GM19240 (cell line): ENCODE measurements around the gene OR2AE1.

Source experiments
- DNase-seq: peaks from one replicate; pipeline ENCODE4 v3.0.0; 2011; ENCODE audit warnings: low spot score; ENCODE audit not compliant: insufficient read length

The OR2AE1 gene

GRCh38 chr7:99860281-99861127 is 16.3 kb downstream of the OR2AE1 start:
- no peak for DNase-seq

GRCh38 chr7:99855236-99855635 is 21.6 kb downstream of the OR2AE1 start:
- DNase-seq: no peak

DNA sequence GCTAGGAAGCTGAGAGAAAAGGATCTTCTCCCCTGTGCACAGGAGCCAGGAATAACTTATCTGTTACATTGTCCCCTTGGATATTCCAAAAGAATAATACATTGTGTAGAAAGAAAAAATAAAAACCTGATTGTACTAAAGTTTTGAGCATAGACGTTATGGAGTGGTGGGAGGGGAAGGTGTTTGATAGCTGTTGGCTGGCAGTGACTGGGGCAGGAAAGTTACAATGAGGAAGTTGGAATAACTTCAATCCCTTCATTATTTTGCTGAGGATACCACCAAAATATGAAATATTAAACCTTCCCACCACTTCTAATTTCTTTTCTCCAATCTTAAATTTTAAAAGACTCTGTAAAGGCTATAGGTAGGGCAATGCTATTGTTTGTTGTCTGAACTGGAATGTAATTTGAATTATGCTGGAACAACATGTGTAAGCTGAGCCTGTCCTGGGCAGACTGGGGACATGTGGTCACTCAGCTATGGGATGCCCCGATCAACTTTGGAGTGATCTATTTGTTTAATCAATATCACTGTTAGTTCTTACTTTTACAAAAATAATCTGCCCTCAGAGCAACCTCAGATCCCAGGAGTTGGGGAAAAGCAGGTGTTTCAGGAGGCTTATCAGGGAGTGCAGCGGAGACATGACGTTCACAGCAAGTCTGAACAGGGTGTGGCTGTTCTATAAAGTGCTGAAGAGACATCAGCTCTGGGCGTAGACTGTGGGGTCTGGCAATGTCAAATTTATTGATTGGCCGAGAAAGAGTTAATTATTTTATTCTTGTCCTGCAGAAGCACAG is 28.2 kb downstream of the OR2AE1 start:
- DNase-seq: no peak

DNA sequence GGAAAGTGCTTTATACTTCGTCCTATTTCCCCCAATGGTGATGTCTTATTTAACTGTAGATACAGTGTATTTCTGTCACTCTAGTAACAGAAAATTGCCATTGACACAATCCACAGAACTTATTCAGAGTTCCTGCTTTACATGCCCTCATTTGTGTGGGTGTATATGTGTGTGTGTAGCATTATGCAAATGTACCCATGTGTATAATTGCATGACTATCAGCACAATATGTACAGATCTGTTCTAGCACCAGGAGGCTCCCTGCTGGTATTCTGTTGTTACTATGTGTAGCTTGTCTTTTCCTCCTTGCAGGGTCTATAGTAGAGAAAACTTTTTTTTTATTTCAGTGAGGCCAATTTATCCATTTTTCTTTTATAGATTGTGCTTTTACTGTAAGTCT is 32.5 kb downstream of the OR2AE1 start:
- no peak for DNase-seq

- no peak for DNase-seq
These were observed 33.0 kb downstream of the OR2AE1 start for GRCh38 chr7:99843808-99844207.

GRCh38 chr7:99842926-99843325 is 33.9 kb downstream of the OR2AE1 start:
- no peak for DNase-seq

- no peak for DNase-seq
These were observed 36.5 kb downstream of the OR2AE1 start for GRCh38 chr7:99840136-99840869.

GRCh38 chr7:99839287-99840021 is 37.4 kb downstream of the OR2AE1 start:
- DNase-seq: no peak

GRCh38 chr7:99837649-99838361 is 39.0 kb downstream of the OR2AE1 start:
- no peak for DNase-seq

GRCh38 chr7:99835189-99835588 is 41.6 kb downstream of the OR2AE1 start:
- no peak for DNase-seq

- DNase-seq: no peak
These were observed 42.5 kb downstream of the OR2AE1 start for GRCh38 chr7:99834382-99834781.

- DNase-seq: no peak
These were observed 43.5 kb downstream of the OR2AE1 start for GRCh38 chr7:99833289-99833877.

DNA sequence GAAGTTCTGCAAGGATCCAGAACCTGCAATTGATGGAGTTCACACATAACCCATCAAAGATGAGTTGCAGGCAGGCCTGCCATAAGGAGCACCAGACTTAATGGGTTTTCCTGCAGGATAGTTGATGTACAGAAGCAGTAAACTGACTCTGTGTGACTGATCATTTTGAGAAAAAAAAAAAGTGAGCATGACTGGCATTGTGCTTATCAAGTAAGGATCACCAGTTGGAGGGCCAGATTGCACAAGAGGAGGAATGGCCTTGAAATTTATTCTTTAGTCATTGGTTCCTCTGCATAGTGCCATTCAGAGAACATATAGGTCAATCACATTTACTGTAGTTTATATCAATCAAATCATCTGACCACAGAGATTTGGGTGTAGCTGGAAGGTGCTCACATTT is 45.2 kb downstream of the OR2AE1 start:
- DNase-seq: no peak

DNA sequence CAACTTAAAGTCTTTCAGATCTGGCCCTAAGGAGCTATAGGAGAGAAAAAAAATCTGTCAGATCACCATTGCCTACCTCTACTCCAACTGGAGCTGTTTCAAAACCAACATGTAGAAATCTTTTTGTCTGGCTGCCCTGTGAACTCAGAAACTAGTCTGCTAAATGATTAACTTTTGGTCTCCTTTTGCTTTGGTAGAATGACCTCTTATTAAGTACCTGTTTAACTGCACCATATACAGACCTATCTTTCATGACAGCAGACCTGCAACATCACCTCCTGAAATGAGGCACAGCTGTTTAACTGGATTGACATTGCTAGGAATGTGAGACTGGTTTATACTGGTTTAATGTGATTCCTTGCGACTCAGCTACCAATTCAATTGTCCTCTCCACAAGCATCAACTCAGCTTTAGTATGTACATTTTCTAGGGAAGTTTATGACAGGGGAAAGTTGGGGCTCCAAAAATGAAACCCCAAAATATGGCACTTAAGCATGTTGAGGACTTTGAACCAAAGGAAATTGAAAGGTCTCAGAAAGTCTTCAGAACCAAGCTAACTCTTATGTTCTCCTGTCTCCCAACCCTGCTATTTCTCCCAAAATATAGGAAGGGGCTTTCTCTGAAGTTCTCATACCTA is 47.2 kb downstream of the OR2AE1 start:
- no peak for DNase-seq

DNA sequence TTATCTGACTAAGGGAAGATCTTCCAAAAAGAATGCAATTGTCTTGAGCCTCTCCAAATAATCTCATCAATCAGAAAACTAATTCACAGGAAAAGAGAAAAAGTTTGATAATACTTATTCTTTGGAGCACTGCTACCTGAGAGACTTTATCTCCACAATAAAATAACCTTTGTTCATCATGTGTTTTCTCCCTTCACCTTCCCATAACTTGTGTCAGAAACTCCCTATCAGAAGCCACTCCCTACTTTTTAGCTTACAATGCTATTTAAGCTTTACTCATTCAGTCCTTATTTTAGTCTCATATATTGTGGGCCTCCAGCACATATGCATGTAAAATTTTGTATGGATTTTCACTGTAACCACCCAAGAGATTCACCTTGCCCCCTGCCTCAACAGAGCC is 48.0 kb downstream of the OR2AE1 start:
- no peak for DNase-seq

DNA sequence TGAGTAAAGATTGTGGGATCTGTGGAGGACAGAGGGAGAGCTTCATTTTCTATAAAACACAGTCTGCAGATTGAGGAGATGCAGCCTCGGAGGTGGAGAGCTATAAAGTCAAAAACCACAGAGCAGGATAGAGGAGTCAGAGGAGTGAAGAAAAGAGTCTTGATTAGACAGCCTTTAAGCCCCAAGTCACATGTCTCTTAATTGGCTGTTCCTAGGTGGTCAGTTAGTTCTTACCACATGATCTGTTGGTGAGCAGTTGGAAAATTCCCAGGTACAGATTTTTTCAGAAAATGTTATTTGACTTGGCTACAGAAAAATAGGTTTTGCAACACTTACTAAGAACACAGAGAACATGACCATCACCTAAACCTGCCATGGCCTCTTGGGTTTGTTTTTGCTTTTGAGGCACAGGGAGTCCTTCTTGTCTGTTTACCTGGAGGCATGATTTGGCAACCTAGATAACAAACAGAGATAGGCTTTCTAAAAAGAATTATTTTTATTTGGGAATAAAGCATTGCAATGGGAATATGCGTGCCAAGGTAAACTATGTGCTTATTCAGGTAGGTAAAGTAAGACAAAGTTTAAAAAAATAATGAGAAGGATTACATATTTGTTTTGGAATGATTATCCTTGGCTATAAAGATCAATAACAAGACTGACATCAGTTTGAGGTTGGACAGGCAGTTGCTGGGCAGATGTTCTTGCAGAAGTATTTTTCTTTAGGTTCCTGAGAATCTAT is 49.6 kb downstream of the OR2AE1 start:
- DNase-seq: no peak
